A204.1 (cell line): ENCODE measurements around the gene SUMO3.

Experiments
- FAIRE-seq: peaks from 2 replicates; lab custom pipeline; 2012; peaks lifted over from hg19 to GRCh38; lab: Jason Lieb, UNC

Gene SUMO3

DNA sequence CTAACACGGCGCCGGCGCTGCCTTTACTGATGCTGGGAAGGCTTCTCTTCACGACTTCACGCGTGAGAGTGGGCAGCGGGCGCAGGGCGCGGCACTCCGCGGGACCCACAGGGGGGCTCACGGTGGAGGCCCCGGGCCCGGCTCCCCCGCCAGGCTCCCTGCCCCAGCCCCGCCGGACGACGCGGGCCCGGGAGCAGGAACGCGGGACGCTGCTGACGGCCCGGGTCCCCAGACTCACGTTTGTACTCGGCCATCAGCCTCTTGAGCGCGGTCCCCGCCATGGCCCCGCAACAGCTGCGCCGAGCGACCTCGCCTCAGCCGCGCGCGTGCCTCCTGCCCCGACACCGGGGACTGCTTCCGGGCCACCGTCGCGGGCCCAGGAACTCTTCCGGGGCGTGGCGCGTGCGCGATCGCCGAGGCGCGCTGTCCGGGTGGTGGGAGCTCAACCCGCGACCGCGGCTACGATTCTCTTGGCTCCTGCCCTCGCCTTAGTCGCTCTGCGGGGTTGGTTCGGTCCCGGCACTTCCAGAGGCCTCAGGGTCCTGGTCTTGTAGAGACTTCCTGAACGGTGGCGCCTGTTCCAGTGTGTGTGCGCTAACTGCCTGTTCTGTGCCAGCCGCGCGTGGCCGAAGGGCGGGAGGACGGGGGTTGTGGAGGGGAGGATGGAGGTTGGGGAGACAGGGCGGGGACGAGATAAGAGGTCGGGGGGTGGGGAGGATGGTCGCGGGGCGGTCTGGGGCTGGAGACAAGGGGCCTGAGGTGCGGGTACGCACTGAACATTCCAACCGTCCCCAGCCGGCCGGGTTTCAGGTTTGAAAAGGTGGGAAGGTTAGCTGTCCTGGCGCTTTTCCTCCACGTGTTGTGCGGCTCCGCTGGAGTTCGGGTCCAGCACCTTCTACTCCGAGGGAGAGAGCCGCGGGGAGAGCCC is 16.1 kb downstream of the SUMO3 start, which contains the start of gene UBE2G2:
Gene UBE2G2 (minus strand): TSS at position 353 of the 928 bp plus-strand sequence. CDS start 72 bp downstream, at position 281.
- no peak for FAIRE-seq

DNA sequence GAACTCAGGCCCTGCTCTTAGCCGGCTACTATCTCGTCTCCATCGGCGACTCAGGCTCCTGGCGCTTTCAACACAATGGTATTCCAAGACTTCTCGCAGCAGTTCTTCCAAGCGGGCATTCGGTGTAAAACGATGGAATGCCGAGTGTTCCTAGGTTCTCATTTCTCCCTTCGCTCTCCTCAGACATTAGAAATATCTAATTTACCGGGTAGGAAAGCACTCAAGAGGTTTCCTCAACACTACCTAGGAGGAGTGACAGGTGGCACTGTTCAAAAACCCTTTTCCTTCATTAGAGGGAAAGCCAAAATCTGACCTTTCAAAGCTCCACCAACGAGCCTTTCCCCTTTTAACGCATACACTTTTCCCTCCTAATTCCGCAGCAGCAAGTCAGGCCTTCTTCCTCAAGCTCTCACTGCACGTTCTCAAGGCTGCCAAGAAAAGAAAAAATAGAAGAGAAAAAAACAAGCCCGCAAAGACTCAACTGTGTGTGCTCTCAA is 16.8 kb downstream of the SUMO3 start:
- FAIRE-seq, result no peak

DNA sequence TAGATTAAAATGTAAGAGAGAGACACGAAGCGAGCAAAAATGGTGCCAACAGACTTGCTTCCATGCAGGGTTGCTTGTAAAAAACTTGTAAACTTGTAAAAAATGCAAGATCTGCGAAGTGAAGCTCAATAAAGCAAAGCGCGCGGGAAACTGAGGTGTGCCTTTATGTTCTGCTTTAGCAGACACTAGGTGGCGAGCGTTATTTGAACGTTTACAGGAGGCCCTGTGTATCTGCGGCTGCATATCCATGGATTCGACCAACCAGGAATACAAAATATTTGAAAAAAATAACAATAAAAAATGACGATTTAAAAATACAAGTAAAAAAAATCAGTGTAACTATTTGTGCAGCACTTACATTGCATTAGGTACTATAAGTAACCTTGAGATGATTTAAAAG is 17.8 kb downstream of the SUMO3 start:
- no peak for FAIRE-seq

DNA sequence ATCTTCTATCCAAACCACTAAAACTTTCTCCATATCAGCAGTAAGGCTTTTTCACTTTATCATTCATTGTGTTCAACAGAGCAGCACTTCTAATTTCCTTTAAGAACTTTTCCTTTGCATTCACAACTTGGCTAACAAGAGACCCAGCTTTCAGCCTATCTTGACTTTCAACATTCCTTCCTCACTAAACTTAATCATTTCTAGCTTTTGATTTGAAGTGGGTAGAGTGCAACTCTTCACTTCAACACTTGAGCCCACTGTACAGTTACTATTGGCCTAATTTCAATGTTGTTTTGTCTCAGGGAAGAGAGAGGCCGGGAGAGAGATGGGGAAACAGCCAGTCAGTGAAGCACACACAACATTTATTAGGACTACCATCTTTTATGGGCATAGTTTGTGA is 18.2 kb downstream of the SUMO3 start:
- no peak for FAIRE-seq

DNA sequence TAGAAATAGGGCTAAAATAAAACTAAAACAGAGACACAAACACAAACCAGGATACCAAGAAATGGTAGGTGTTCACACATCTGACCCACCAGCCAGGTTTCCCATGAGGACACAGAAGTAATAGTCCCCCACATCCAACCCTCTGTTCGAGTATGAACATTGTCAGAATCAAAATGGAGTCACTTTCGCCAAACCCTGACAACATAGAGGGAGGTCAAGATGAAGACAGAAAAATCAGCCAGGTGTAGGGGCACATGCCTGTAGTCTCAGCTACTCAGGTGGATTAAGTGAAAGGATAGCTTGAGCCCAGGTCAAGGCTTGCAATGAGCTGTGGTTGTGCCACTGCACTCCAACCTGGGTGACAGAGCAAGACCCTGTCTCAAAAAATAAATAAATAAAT is 20.1 kb downstream of the SUMO3 start:
- FAIRE-seq, result no peak

- no peak for FAIRE-seq
These were observed 22.5 kb downstream of the SUMO3 start for GRCh38 chr21:44795342-44795741.

DNA sequence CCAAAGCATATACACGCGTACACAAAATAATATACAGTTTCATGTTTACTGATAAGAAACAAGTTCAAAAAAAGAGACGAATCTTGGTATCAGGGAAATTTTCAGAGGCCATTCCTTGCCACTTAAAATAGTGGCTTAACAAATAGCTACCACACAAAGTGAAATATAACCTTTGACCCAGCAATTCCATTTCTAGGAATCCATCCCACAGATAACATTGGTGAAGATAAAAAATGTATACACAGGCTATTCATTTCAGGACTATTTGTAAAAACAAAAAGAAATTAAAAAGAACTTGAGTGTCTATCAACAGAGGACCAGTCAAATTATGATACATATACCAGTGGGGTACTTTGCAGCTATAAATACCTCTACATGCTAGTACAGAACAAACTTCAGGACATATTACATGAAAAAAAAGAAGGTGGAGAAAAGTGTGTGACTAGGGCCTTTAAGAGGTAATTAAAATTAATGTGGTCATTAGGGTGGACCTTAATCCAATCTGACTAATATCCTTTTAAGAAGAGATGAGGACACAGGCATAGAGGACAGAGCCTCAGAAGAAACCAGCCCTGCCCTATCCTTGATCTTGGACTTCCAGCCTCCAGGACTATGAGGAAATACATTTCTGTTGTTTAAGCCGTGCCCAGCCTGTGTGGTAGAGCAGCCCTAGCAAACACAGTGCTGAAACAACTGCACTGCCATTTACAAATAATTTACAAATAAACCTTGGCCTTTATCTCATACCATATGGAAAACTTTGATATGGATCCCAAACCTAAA is 24.1 kb downstream of the SUMO3 start:
- no peak for FAIRE-seq

- no peak for FAIRE-seq
These were observed 24.9 kb downstream of the SUMO3 start for GRCh38 chr21:44792702-44793591.

DNA sequence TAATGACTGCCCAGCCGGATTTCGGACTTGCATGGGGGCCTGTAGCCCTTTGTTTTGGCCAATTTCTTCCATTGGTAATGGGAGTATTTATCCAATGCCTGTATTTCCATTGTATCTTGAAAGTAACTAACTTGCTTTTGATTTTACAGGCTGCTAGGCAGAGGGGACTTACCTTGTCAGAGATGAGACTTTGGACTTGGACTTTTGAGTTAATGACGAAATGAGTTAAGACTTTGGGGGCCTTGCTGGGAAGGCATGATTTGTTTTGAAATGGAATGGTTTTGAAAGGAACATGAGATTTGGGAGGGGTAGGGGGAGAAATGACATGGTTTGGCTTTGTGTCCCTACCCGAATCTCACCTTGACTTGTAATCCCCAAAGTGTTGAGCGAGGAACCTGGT is 25.9 kb downstream of the SUMO3 start:
- FAIRE-seq, result no peak

- FAIRE-seq, result no peak
These were observed 26.6 kb downstream of the SUMO3 start for GRCh38 chr21:44791246-44791645.

- no peak for FAIRE-seq
These were observed 27.5 kb downstream of the SUMO3 start for GRCh38 chr21:44790368-44790767.

GRCh38 chr21:44789880-44790279 is 28.0 kb downstream of the SUMO3 start:
- no peak for FAIRE-seq

- FAIRE-seq, result no peak
These were observed 32.1 kb downstream of the SUMO3 start for GRCh38 chr21:44785620-44786335.

GRCh38 chr21:44784810-44785209 is 33.1 kb downstream of the SUMO3 start:
- FAIRE-seq, result no peak

DNA sequence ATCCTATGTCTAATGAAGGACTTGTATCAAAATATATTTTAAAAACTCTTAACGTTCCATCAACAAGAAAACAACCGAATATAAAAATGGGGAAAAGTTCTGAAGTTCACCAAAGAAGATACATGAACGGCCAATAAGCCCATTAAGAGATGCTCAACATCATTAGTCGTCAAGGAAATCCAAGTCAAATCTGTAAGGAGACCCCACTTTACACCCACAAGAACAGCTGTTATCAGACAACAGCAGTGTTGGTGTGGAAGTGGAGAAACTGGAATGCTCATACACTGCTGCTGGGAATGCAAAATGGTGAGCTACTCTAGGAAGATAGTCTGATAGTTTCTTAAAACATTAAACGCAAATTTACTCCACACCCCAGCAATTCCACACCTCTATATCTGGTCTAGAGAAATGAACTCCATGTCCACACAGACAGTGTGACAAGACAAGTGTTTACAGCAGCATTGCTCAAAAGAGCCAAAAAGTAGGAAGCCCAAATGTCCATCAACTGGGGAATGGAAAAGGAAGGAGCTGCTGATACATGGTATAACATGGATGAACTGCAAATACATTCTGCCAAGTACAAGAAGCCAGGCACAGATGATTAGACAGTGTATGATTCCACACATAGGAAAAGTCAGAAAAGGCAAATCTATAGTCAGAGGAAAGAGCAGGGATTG is 34.7 kb downstream of the SUMO3 start:
- no peak for FAIRE-seq

DNA sequence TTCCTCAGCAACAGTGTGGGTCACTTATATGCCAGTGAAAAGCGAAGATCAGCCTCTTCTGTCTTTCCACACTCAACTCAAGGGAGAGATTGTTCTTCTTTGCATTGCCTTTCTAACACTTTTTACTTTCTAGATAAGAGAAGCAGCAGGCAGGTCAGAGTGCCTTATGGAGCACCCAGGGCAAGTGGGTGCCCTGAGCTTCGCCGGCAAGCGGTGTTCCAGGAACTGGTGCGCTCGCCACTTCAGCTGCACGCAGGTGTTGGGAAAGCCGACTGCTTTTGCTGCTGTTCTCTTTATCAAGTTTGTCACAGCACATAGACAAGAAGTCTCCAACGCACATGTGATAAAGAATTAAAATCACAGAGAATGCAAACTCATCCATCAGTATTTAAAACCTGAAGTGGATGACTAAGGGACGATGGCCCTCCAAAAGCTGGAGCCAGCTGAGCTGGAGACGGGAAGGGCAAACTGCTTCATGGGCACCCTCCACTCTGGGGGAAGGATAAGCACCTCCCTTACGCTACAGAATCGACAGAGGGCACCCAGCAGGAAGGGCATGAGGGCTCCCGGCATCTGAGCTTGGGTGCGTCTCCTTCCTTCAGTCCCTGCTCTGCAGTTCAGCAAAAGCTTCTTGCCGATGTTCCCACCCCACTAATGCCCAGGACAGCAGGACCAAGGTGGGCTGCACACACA is 36.9 kb downstream of the SUMO3 start:
- no peak for FAIRE-seq

DNA sequence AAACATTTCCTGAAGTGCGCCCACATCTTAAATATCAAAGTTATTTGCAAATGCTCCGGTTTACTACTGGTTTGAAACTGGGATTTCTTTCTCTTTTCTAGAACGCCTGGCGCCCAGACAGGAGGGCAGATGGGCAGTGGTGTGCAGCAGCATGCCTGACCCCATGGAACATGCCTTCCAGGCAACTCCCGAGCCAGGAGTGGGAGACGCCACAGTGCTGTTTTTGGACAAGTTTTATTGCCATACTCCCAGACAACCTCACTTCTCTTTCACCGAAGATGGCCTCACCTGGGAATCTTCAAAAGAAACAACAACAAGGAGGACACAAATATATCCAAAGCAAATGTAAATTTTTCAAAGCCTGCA is 37.7 kb downstream of the SUMO3 start:
- no peak for FAIRE-seq

DNA sequence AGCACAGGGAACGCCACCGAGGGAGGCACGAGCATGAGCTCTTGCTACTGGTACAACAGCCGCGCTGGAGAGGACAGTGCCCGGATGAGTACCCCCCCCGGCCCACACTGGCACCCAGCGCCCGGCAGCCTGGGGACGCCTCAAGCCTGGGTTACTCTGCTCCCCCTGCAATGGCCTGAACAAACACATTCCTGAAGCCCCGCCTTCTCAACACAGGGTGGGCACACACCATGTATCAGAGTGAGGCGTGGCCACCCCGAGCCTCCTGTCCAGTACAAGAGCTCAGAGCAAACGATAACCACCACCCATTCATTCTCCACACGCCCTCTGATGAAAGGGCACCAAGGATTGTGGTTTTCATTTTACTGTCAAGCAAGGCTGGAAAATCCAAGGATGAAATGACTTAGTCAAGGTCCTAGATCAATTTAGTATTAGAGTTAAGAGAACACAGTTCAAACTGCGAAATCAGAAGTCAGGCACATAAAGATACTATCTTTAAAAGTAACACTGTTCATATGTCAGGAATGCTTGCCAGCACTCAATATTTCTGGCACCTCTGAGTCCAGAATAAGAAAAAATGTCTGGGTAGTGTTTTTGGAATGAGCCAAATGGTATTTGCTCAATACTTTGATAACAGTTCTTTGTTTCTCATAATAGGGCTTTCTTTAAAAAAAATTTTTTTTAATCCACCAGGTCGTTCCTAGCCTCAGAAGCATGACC is 38.3 kb downstream of the SUMO3 start:
- FAIRE-seq, result no peak

GRCh38 chr21:44778983-44779382 is 38.9 kb downstream of the SUMO3 start:
- no peak for FAIRE-seq

DNA sequence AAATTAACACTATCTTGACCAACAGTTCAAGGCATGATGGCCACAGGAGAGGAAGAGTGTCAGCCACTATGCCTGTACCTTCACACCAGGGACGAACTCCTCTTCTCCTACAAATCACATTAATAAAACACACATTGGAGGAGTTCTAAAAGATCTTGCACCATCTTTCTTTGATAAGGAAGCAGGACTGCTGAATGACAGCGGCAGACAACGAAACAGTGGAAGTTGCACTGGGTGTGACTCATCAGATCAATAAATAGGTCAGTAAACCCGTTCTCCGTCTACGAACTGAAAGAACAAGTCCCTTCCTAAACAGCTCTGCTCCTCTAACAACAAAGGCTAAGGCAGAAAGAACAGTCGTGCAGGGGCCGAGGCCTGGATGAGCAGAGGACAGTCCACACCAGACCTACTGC is 39.4 kb downstream of the SUMO3 start:
- no peak for FAIRE-seq
